HepG2 (cell line): ENCODE results near the gene ROCK1. TPM values are rescaled to one million over a fixed set of nuclear protein-coding genes. Genes with fewer than 3 reads are reported as not detected.

Experiments
- ARNT2 ChIP-seq: sonication (generic); formaldehyde crosslinking; IDR thresholded peaks from 2 replicates; pipeline ENCODE4 v1.8.0; 2022; ENCODE audit warnings: mild to moderate bottlenecking, low read depth, missing genetic modification reagents, moderate library complexity
- CSRNP1 ChIP-seq: sonication (generic); formaldehyde crosslinking; IDR thresholded peaks from 2 replicates; pipeline ENCODE4 v1.8.1; 2023; ENCODE audit warnings: mild to moderate bottlenecking, missing genetic modification reagents
- FOXP1 ChIP-seq, 2 experiments: fragments of 450-650 bp in 1 of 2; IDR thresholded peaks; 2 replicates each; pipeline ENCODE4 v1.6.1; 2017 to 2018; ENCODE audit warnings: antibody characterized with exemption in 1 of 2
- GABPA ChIP-seq, 2 experiments: IDR thresholded peaks; 2 replicates each; pipeline ENCODE4 v1.6.1; 2011 to 2016; ENCODE audit warnings: low read depth in 2 of 2, low read length in 1 of 2, missing biosample characterization in 1 of 2, missing genetic modification characterization in 1 of 2
- GLI4 ChIP-seq: sonication (generic); formaldehyde crosslinking; IDR thresholded peaks from 2 replicates; pipeline ENCODE4 v1.5.1; 2020; ENCODE audit warnings: missing genetic modification reagents, mild to moderate bottlenecking, moderate library complexity, borderline replicate concordance
- GRHL1 ChIP-seq: sonication (generic); formaldehyde crosslinking; conservative IDR thresholded peaks from 2 replicates; pipeline ENCODE4 v1.8.0; 2022; ENCODE audit warnings: missing genetic modification reagents
- HNRNPLL ChIP-seq: fragments of 200-400 bp; formaldehyde crosslinking; IDR thresholded peaks from 2 replicates; pipeline ENCODE4 v1.6.1; 2017; ENCODE audit warnings: mild to moderate bottlenecking, low read depth, low read length; ENCODE audit not compliant: poor library complexity, severe bottlenecking
- HOXD1 ChIP-seq: sonication (generic); formaldehyde crosslinking; IDR thresholded peaks from 2 replicates; pipeline ENCODE4 v1.5.0; 2020; ENCODE audit warnings: missing genetic modification reagents
- KLF12 ChIP-seq: sonication (generic); formaldehyde crosslinking; IDR thresholded peaks from 2 replicates; pipeline ENCODE4 v1.4.0; 2020; ENCODE audit warnings: missing genetic modification reagents, borderline replicate concordance
- MEIS1 ChIP-seq: sonication (generic); formaldehyde crosslinking; IDR thresholded peaks from 2 replicates; pipeline ENCODE4 v1.9.0; 2021; ENCODE audit warnings: mild to moderate bottlenecking, missing genetic modification reagents, moderate library complexity, borderline replicate concordance
- NR2F6 ChIP-seq, 2 experiments: IDR thresholded peaks; 2 replicates each; pipeline ENCODE4 v1.6.1; 2016; ENCODE audit warnings: antibody characterized with exemption in 1 of 2, mild to moderate bottlenecking in 1 of 2
- PHF21A ChIP-seq: sonication (generic); formaldehyde crosslinking; IDR thresholded peaks from 2 replicates; pipeline ENCODE4 v1.5.0; 2020; ENCODE audit warnings: mild to moderate bottlenecking, missing genetic modification reagents
- POGK ChIP-seq: sonication (generic); formaldehyde crosslinking; conservative IDR thresholded peaks from 2 replicates; pipeline ENCODE4 v1.8.0; 2022; ENCODE audit warnings: mild to moderate bottlenecking, moderate library complexity, missing genetic modification reagents
- RCOR2 ChIP-seq: IDR thresholded peaks from 2 replicates; pipeline ENCODE4 v1.6.1; 2016; ENCODE audit warnings: missing biosample characterization, missing genetic modification reagents
- SAFB2 ChIP-seq: sonication (generic); formaldehyde crosslinking; IDR thresholded peaks from 2 replicates; pipeline ENCODE4 v1.5.1; 2020; ENCODE audit warnings: missing genetic modification reagents, low read depth, mild to moderate bottlenecking, borderline replicate concordance
- ZEB1 ChIP-seq: IDR thresholded peaks from 2 replicates; pipeline ENCODE4 v1.6.1; 2012; ENCODE audit warnings: mild to moderate bottlenecking, low read depth, inconsistent platforms; ENCODE audit not compliant: insufficient replicate concordance
- ZGPAT ChIP-seq: IDR thresholded peaks from 2 replicates; pipeline ENCODE4 v1.6.1; 2016; ENCODE audit warnings: mild to moderate bottlenecking
- ZNF121 ChIP-seq: sonication (generic); formaldehyde crosslinking; IDR thresholded peaks from 2 replicates; pipeline ENCODE4 v1.5.0; 2020; ENCODE audit warnings: mild to moderate bottlenecking, missing genetic modification reagents
- ZNF382 ChIP-seq: sonication (generic); formaldehyde crosslinking; IDR thresholded peaks from 2 replicates; pipeline ENCODE4 v1.5.0; 2020; ENCODE audit warnings: missing genetic modification reagents, mild to moderate bottlenecking, borderline replicate concordance
- ZNF564 ChIP-seq: sonication (generic); formaldehyde crosslinking; IDR thresholded peaks from 2 replicates; pipeline ENCODE4 v1.8.1; 2023; ENCODE audit warnings: mild to moderate bottlenecking, missing genetic modification reagents
- ZNF572 ChIP-seq: sonication (generic); formaldehyde crosslinking; IDR thresholded peaks from 2 replicates; pipeline ENCODE4 v1.5.1; 2020; ENCODE audit warnings: mild to moderate bottlenecking, missing genetic modification reagents
- ZNF644 ChIP-seq: IDR thresholded peaks from 2 replicates; pipeline ENCODE4 v1.6.1; 2016; ENCODE audit warnings: low read depth
- ZNF713 ChIP-seq: sonication (generic); formaldehyde crosslinking; IDR thresholded peaks from 2 replicates; pipeline ENCODE4 v1.4.0; 2020; ENCODE audit warnings: mild to moderate bottlenecking, missing genetic modification reagents
- ZNF747 ChIP-seq: sonication (generic); formaldehyde crosslinking; IDR thresholded peaks from 2 replicates; pipeline ENCODE4 v1.8.1; 2023; ENCODE audit warnings: missing genetic modification reagents, mild to moderate bottlenecking, borderline replicate concordance
- polyA plus RNA-seq, 8 experiments: library from polyadenylated mRNA; depleted of rRNA in 3 of 8; stranded (reverse) in 7 of 8; unstranded in 1 of 8; fragments of >200 nt; fragmentation: Illumina TruSeq in 4 of 8; extraction: Trizol in 4 of 8; gene quantifications; 2 replicates each; pipeline versions ENCODE4 v1.2.1 to v1.2.3, GENCODE V29; 2011 to 2016; ENCODE audit warnings: low read depth in 4 of 8, missing spikeins in 1 of 8, mixed read lengths in 1 of 8; ENCODE audit not compliant: insufficient read depth in 1 of 8
- total RNA-seq, 5 experiments: library from RNA; depleted of rRNA; stranded (reverse); fragments of >200 nt; fragmentation: Illumina TruSeq; extraction: Trizol; gene quantifications; 2 replicates each; pipeline ENCODE4 v1.2.3, GENCODE V29; 2016; ENCODE audit warnings: low read depth in 1 of 5

Gene ROCK1
- total and polyA plus RNA-seq, 2 of the 13 experiments (the other 11 are each of a cell fraction or from before 2014, with no cell fraction given) = 10.5 to 27.2 TPM

GRCh38 chr18:21110713-21111345, 784 bp downstream of the ROCK1 start (continued):
- TF ChIP-seq ZGPAT (CRISPR knock-in tag) = no peak
- TF ChIP-seq RCOR2 (CRISPR knock-in tag) = no peak
- no peak for TF ChIP-seq HOXD1 (CRISPR knock-in tag)
- TF ChIP-seq NR2F6 (IDR thresholded peaks at IDR 0.05) = no peak
- TF ChIP-seq NR2F6 (CRISPR knock-in tag; IDR thresholded peaks at IDR 0.05) = no peak; the same call in 1 of the 2 replicates
- TF ChIP-seq ZNF713 (CRISPR knock-in tag) = no peak
- TF ChIP-seq ARNT2 (CRISPR knock-in tag) = no peak
- TF ChIP-seq ZNF382 (CRISPR knock-in tag) = no peak
- TF ChIP-seq KLF12 (CRISPR knock-in tag) = no peak
- no peak for TF ChIP-seq ZNF121
- no peak for TF ChIP-seq FOXP1 (IDR thresholded peaks at IDR 0.05)
- no peak for TF ChIP-seq FOXP1 (CRISPR knock-in tag; IDR thresholded peaks at IDR 0.05)
- no peak for TF ChIP-seq ZNF564 (CRISPR knock-in tag)
- TF ChIP-seq GLI4 (CRISPR knock-in tag) = peak; percentile 83; the same call in 1 of the 2 replicates
- peak; percentile 20 for TF ChIP-seq ZEB1
- TF ChIP-seq GABPA (IDR thresholded peaks at IDR 0.05; ENCODE audit: low read depth, low read length) = no peak
- TF ChIP-seq GABPA (CRISPR knock-in tag; IDR thresholded peaks at IDR 0.05; ENCODE audit: low read depth) = no peak
- TF ChIP-seq MEIS1 (CRISPR knock-in tag) = no peak
- 0 out of 2 replicates have a peak, but pooled peaks have one; percentile 36 for TF ChIP-seq ZNF572 (CRISPR knock-in tag)
- TF ChIP-seq POGK (CRISPR knock-in tag) = no peak
- no peak; the same call in 1 of the 2 replicates for TF ChIP-seq CSRNP1 (CRISPR knock-in tag)
- no peak for TF ChIP-seq GRHL1 (CRISPR knock-in tag)
- no peak for TF ChIP-seq SAFB2
- TF ChIP-seq HNRNPLL = peak; percentile 47
- no peak; the same call in 1 of the 2 replicates for TF ChIP-seq PHF21A (CRISPR knock-in tag)
- no peak for TF ChIP-seq ZNF747 (CRISPR knock-in tag)
- TF ChIP-seq ZNF644 = no peak
